ENCODE results near the gene ZNF276.

Gene ZNF276

GRCh38 chr16:89748921-89749320, 27.6 kb downstream of the ZNF276 start:
- Histone ChIP-seq H3K4me2 (ENCODE audit: low read length) (no peak overlapping the region), H3K4me1 (ENCODE audit: control insufficient read depth, low read depth, low read length) (no peaks in the 10 kb centered on the region), H3K23ac (ENCODE audit: low read length) (no peak overlapping the region), H4K8ac (ENCODE audit: low read depth, low read length) (no peak overlapping the region), H3K4me3 (ENCODE audit: low read length) (no peak overlapping the region), H3K4ac (ENCODE audit: low read depth, low read length) (no peak overlapping the region), H4K5ac (ENCODE audit: low read length) (no peak overlapping the region), H3K56ac (ENCODE audit: low read length) (no peak overlapping the region), H3K79me2 (ENCODE audit: control insufficient read depth, insufficient read depth, low read length) (no peaks in the 10 kb centered on the region), H3K27me3 (ENCODE audit: insufficient read depth, low read length, poor library complexity) (no peaks in the 10 kb centered on the region), H3K27ac (ENCODE audit: low read depth, low read length) (no peak overlapping the region), H3K79me1 (ENCODE audit: low read length) (no peaks in the 10 kb centered on the region), H2BK5ac (ENCODE audit: low read length) (no peak overlapping the region), H2AK5ac (ENCODE audit: low read length) (no peak overlapping the region), H3K18ac (ENCODE audit: low read length) (no peak overlapping the region), H2BK15ac (replicated peaks; ENCODE audit: low read depth) (no peak overlapping the region), H3K9ac (ENCODE audit: low read length) (no peak overlapping the region), H2BK120ac (ENCODE audit: low read depth, low read length) (no peak overlapping the region), H3K36me3 (ENCODE audit: control insufficient read depth, insufficient read depth, low read length) (peaks cover 28% of the 10 kb centered on the region)
- WGBS (ENCODE audit: extremely low coverage, insufficient coverage, low lambda C conversion rate): no CpG with 5 or more reads among the region's 11 CpGs
- no peak for DNase-seq

GRCh38 chr16:89749637-89750036, 28.3 kb downstream of the ZNF276 start:
- no peaks in the 10 kb centered on the region for H3K79me1 ChIP-seq (ENCODE audit: low read length)
- no peak overlapping the region for H3K4me2 ChIP-seq (ENCODE audit: low read length)
- H3K23ac ChIP-seq (ENCODE audit: low read length): no peak overlapping the region
- no peak overlapping the region for H3K4me3 ChIP-seq (ENCODE audit: low read length)
- no CpG with 5 or more reads among the region's 10 CpGs for WGBS (ENCODE audit: extremely low coverage, insufficient coverage, low lambda C conversion rate)
- H3K27me3 ChIP-seq (ENCODE audit: insufficient read depth, low read length, poor library complexity): no peaks in the 10 kb centered on the region
- no peak overlapping the region for H2AK5ac ChIP-seq (ENCODE audit: low read length)
- no peak overlapping the region for H4K5ac ChIP-seq (ENCODE audit: low read length)
- H3K18ac ChIP-seq (ENCODE audit: low read length): no peak overlapping the region
- H3K79me2 ChIP-seq (ENCODE audit: control insufficient read depth, insufficient read depth, low read length): no peaks in the 10 kb centered on the region
- no peak overlapping the region for H4K8ac ChIP-seq (ENCODE audit: low read depth, low read length)
- no peak overlapping the region for H2BK120ac ChIP-seq (ENCODE audit: low read depth, low read length)
- no peak overlapping the region for H3K27ac ChIP-seq (ENCODE audit: low read depth, low read length)
- no peak for DNase-seq
- no peak overlapping the region for H2BK5ac ChIP-seq (ENCODE audit: low read length)
- H3K36me3 ChIP-seq (ENCODE audit: control insufficient read depth, insufficient read depth, low read length): peaks cover 26% of the 10 kb centered on the region
- H3K9ac ChIP-seq (ENCODE audit: low read length): no peak overlapping the region
- no peaks in the 10 kb centered on the region for H3K4me1 ChIP-seq (ENCODE audit: control insufficient read depth, low read depth, low read length)
- no peak overlapping the region for H2BK15ac ChIP-seq (replicated peaks; ENCODE audit: low read depth)
- no peak overlapping the region for H3K56ac ChIP-seq (ENCODE audit: low read length)
- no peak overlapping the region for H3K4ac ChIP-seq (ENCODE audit: low read depth, low read length)

- DNase-seq: peak; percentile 37
- no peak overlapping the region for H3K27ac ChIP-seq (ENCODE audit: low read depth, low read length)
- H3K23ac ChIP-seq (ENCODE audit: low read length): no peak overlapping the region
- no peak overlapping the region for H2AK5ac ChIP-seq (ENCODE audit: low read length)
- no peak overlapping the region for H3K9ac ChIP-seq (ENCODE audit: low read length)
- no peak overlapping the region for H2BK15ac ChIP-seq (replicated peaks; ENCODE audit: low read depth)
- H4K8ac ChIP-seq (ENCODE audit: low read depth, low read length): no peak overlapping the region
- H4K5ac ChIP-seq (ENCODE audit: low read length): no peak overlapping the region
- H2BK120ac ChIP-seq (ENCODE audit: low read depth, low read length): no peak overlapping the region
- no peak overlapping the region for H3K4me2 ChIP-seq (ENCODE audit: low read length)
- peaks cover under 1% of the 10 kb centered on the region for H3K79me2 ChIP-seq (ENCODE audit: control insufficient read depth, insufficient read depth, low read length)
- H3K56ac ChIP-seq (ENCODE audit: low read length): no peak overlapping the region
- no peak overlapping the region for H3K18ac ChIP-seq (ENCODE audit: low read length)
- no peak overlapping the region for H3K4me3 ChIP-seq (ENCODE audit: low read length)
- H3K79me1 ChIP-seq (ENCODE audit: low read length): peaks cover 1% of the 10 kb centered on the region
- H3K4me1 ChIP-seq (ENCODE audit: control insufficient read depth, low read depth, low read length): no peaks in the 10 kb centered on the region
- H3K27me3 ChIP-seq (ENCODE audit: insufficient read depth, low read length, poor library complexity): no peaks in the 10 kb centered on the region
- H3K36me3 ChIP-seq (ENCODE audit: control insufficient read depth, insufficient read depth, low read length): peaks cover 30% of the 10 kb centered on the region
- no CpG with 5 or more reads among the region's 26 CpGs for WGBS (ENCODE audit: extremely low coverage, insufficient coverage, low lambda C conversion rate)
- no peak overlapping the region for H2BK5ac ChIP-seq (ENCODE audit: low read length)
- no peak overlapping the region for H3K4ac ChIP-seq (ENCODE audit: low read depth, low read length)
These were observed 38.5 kb downstream of the ZNF276 start for GRCh38 chr16:89759746-89760340.

GRCh38 chr16:89761304-89761922, 40.1 kb downstream of the ZNF276 start:
- no peak overlapping the region for H3K23ac ChIP-seq (ENCODE audit: low read length)
- no peak overlapping the region for H4K8ac ChIP-seq (ENCODE audit: low read depth, low read length)
- no peak overlapping the region for H3K27ac ChIP-seq (ENCODE audit: low read depth, low read length)
- H3K79me2 ChIP-seq (ENCODE audit: control insufficient read depth, insufficient read depth, low read length): no peaks in the 10 kb centered on the region
- no peak overlapping the region for H3K18ac ChIP-seq (ENCODE audit: low read length)
- H2BK120ac ChIP-seq (ENCODE audit: low read depth, low read length): no peak overlapping the region
- H2BK15ac ChIP-seq (replicated peaks; ENCODE audit: low read depth): no peak overlapping the region
- H3K36me3 ChIP-seq (ENCODE audit: control insufficient read depth, insufficient read depth, low read length): peaks cover 32% of the 10 kb centered on the region
- H3K4ac ChIP-seq (ENCODE audit: low read depth, low read length): no peak overlapping the region
- no peak overlapping the region for H2AK5ac ChIP-seq (ENCODE audit: low read length)
- no peak overlapping the region for H3K4me3 ChIP-seq (ENCODE audit: low read length)
- H2BK5ac ChIP-seq (ENCODE audit: low read length): no peak overlapping the region
- DNase-seq: no peak
- no peaks in the 10 kb centered on the region for H3K79me1 ChIP-seq (ENCODE audit: low read length)
- H3K9ac ChIP-seq (ENCODE audit: low read length): no peak overlapping the region
- H3K4me2 ChIP-seq (ENCODE audit: low read length): no peak overlapping the region
- no peaks in the 10 kb centered on the region for H3K27me3 ChIP-seq (ENCODE audit: insufficient read depth, low read length, poor library complexity)
- H4K5ac ChIP-seq (ENCODE audit: low read length): no peak overlapping the region
- H3K56ac ChIP-seq (ENCODE audit: low read length): no peak overlapping the region
- no CpG with 5 or more reads among the region's 17 CpGs for WGBS (ENCODE audit: extremely low coverage, insufficient coverage, low lambda C conversion rate)
- no peaks in the 10 kb centered on the region for H3K4me1 ChIP-seq (ENCODE audit: control insufficient read depth, low read depth, low read length)

- no peak overlapping the region for H2AK5ac ChIP-seq (ENCODE audit: low read length)
- no peaks in the 10 kb centered on the region for H3K4me1 ChIP-seq (ENCODE audit: control insufficient read depth, low read depth, low read length)
- no peak overlapping the region for H3K4me2 ChIP-seq (ENCODE audit: low read length)
- H3K18ac ChIP-seq (ENCODE audit: low read length): no peak overlapping the region
- no peak overlapping the region for H3K27ac ChIP-seq (ENCODE audit: low read depth, low read length)
- no CpG with 5 or more reads among the region's 18 CpGs for WGBS (ENCODE audit: extremely low coverage, insufficient coverage, low lambda C conversion rate)
- H4K8ac ChIP-seq (ENCODE audit: low read depth, low read length): no peak overlapping the region
- no peak overlapping the region for H3K9ac ChIP-seq (ENCODE audit: low read length)
- H3K79me1 ChIP-seq (ENCODE audit: low read length): no peaks in the 10 kb centered on the region
- DNase-seq: no peak
- no peak overlapping the region for H4K5ac ChIP-seq (ENCODE audit: low read length)
- peaks cover 27% of the 10 kb centered on the region for H3K36me3 ChIP-seq (ENCODE audit: control insufficient read depth, insufficient read depth, low read length)
- H3K4ac ChIP-seq (ENCODE audit: low read depth, low read length): no peak overlapping the region
- no peaks in the 10 kb centered on the region for H3K79me2 ChIP-seq (ENCODE audit: control insufficient read depth, insufficient read depth, low read length)
- H2BK120ac ChIP-seq (ENCODE audit: low read depth, low read length): no peak overlapping the region
- no peak overlapping the region for H3K4me3 ChIP-seq (ENCODE audit: low read length)
- no peak overlapping the region for H2BK15ac ChIP-seq (replicated peaks; ENCODE audit: low read depth)
- H3K56ac ChIP-seq (ENCODE audit: low read length): no peak overlapping the region
- H3K23ac ChIP-seq (ENCODE audit: low read length): no peak overlapping the region
- no peaks in the 10 kb centered on the region for H3K27me3 ChIP-seq (ENCODE audit: insufficient read depth, low read length, poor library complexity)
- H2BK5ac ChIP-seq (ENCODE audit: low read length): no peak overlapping the region
These were observed 43.4 kb downstream of the ZNF276 start for GRCh38 chr16:89764711-89765201.

Measured in mesendoderm (in vitro differentiated cells).